Ovary (tissue), 9 donors: ENCODE measurements around the gene BICDL2. TPM values are rescaled to one million over a fixed set of nuclear protein-coding genes. Genes with fewer than 3 reads are reported as not detected.

Experiments
- DNase-seq, 5 donors: peaks; one replicate each; pipeline ENCODE4 v3.0.0-alpha.2; 2019 to 2020
- H3K27ac ChIP-seq, 2 donors: fragments of 200-600 bp; one replicate each; pipeline versions ENCODE4 v1.5.1 to v1.8.0; 2019 to 2022
- H3K27me3 ChIP-seq: fragments of 200-600 bp; one replicate; pipeline ENCODE4 v1.8.0; 2022
- H3K36me3 ChIP-seq: fragments of 200-600 bp; sonication (generic); one replicate; pipeline ENCODE4 v1.5.1; 2019
- H3K4me1 ChIP-seq: one replicate; pipeline ENCODE4 v1.8.1; 2013; ENCODE audit warnings: mild to moderate bottlenecking, moderate library complexity; ENCODE audit not compliant: insufficient read depth
- H3K4me3 ChIP-seq: fragments of 200-600 bp; sonication (generic); one replicate; pipeline ENCODE4 v1.5.1; 2017
- H3K9me3 ChIP-seq, 2 donors: fragments of 200-600 bp in 1 of 2; sonication (generic) in 1 of 2; one replicate each; pipeline versions ENCODE4 v1.5.1 to v1.8.1; 2013 to 2019; ENCODE audit warnings: mild to moderate bottlenecking in 1 of 2, moderate library complexity in 1 of 2
- EP300 ChIP-seq: sonication (generic); formaldehyde crosslinking; IDR thresholded peaks from one replicate; pipeline ENCODE4 v1.6.1; 2017; ENCODE audit warnings: antibody characterized with exemption
- POLR2A ChIP-seq: fragments of 450-650 bp; IDR thresholded peaks from one replicate; pipeline ENCODE4 v1.6.1; 2017; ENCODE audit warnings: antibody characterized with exemption, mild to moderate bottlenecking, moderate library complexity
- WGBS, 3 donors: extraction: QIAGEN DNeasy Blood & Tissue Kit in 1 of 3; methylation state at CpG; one replicate each; pipeline versions ENCODE4 v1.1.5 to v1.1.7; 2013 to 2017; 5-methylcytosine and 5-hydroxymethylcytosine counted together
- intact Hi-C, 4 donors: fragments of 100-400 bp; cut with DNase I; formaldehyde crosslinking; loops; one replicate each; pipeline versions ENCODE4 v1.11.0 to v1.15.1; 2022 to 2023
- polyA plus RNA-seq, 2 donors: library from polyadenylated mRNA; stranded (reverse); fragments of 200-250 nt in 1 of 2; fragments of 350-450 nt in 1 of 2; fragmentation: Illumina TruSeq in 1 of 2; extraction: RNeasy Lipid Tissue Mini Kit (QIAGEN cat#74804) in 1 of 2; gene quantifications; one replicate each; pipeline ENCODE4 v1.2.3, GENCODE V29; 2013 to 2014
- total RNA-seq, 7 donors: library from RNA; depleted of rRNA in 2 of 7; stranded (reverse); fragments of >200 nt in 2 of 7; fragmentation: NEBNext Ultra II Directional in 3 of 7; extraction: Animal tissue kit (Norgen Biotek cat#: 25700) in 3 of 7; gene quantifications; one replicate each; pipeline versions ENCODE4 v1.1.0 to v1.2.4, GENCODE V29; 2016 to 2023
- TF ChIP-seq, protein P1 (sequence below), 3 donors: fragments of 450-650 bp in 2 of 3; fragments of 200-600 bp in 1 of 3; IDR thresholded peaks; one replicate each; pipeline versions ENCODE4 v1.5.1 to v1.8.0; 2016 to 2022; ENCODE audit warnings: antibody characterized with exemption in 3 of 3, mild to moderate bottlenecking in 1 of 3
- donor health status: DM: no; HTN: no; CAD: no; lungs with moderate emphysema.
- donor health status: DM: no; HTN: no; CAD: no.
- donor health status: Bipolar disorder and iron deficiency.
- donor health status: DM: yes; HTN: yes; CAD: no.
- donor health status: DM: no; HTN: no; CAD: no.
- donor health status: DM: yes; HTN: yes; CAD: no.

Gene BICDL2
- total and polyA plus RNA-seq, 9 donors = 0.02 to 21.9 (median 1.3) TPM; not detected in 3

DNA sequence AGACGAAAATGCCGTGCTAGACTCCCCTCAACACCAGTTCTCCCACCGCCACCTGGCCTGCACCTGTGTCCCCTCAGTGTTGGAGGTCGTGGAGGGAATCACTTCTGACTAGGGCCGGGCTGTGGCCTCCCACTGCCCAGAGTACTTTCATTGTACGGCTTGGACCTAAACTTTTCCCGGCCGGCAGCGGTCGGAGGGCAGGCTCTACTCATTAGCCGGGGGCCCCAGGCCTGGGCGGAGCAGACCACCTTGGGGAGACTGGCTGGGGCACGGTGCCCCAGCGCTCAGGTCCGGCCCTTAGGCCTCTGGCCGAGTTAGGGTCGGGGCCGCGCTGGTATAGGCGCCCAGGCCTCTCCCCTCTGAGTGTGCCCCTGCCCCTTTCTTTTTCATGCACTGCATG, 19.4 kb downstream of the BICDL2 start:
- WGBS, 3 donors = 40 to 49% (median 41%) methylated on average over 17 to 20 of the region's 20 CpGs
- no peaks in the 10 kb centered on the region for H3K27me3 ChIP-seq
- H3K4me1 ChIP-seq = peaks cover 13% of the 10 kb centered on the region
- TF ChIP-seq POLR2A = no peak
- no peak for TF ChIP-seq EP300
- TF ChIP-seq, protein P1, sequence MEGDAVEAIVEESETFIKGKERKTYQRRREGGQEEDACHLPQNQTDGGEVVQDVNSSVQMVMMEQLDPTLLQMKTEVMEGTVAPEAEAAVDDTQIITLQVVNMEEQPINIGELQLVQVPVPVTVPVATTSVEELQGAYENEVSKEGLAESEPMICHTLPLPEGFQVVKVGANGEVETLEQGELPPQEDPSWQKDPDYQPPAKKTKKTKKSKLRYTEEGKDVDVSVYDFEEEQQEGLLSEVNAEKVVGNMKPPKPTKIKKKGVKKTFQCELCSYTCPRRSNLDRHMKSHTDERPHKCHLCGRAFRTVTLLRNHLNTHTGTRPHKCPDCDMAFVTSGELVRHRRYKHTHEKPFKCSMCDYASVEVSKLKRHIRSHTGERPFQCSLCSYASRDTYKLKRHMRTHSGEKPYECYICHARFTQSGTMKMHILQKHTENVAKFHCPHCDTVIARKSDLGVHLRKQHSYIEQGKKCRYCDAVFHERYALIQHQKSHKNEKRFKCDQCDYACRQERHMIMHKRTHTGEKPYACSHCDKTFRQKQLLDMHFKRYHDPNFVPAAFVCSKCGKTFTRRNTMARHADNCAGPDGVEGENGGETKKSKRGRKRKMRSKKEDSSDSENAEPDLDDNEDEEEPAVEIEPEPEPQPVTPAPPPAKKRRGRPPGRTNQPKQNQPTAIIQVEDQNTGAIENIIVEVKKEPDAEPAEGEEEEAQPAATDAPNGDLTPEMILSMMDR (IDR thresholded peaks at IDR 0.05) = no peak
- no peak for DNase-seq
- H3K9me3 ChIP-seq = no peaks in the 10 kb centered on the region
- H3K36me3 ChIP-seq = no peaks in the 10 kb centered on the region
- intact Hi-C loops = no loop called here
- no peak overlapping the region for H3K4me3 ChIP-seq
- H3K27ac ChIP-seq = no peak overlapping the region

DNA sequence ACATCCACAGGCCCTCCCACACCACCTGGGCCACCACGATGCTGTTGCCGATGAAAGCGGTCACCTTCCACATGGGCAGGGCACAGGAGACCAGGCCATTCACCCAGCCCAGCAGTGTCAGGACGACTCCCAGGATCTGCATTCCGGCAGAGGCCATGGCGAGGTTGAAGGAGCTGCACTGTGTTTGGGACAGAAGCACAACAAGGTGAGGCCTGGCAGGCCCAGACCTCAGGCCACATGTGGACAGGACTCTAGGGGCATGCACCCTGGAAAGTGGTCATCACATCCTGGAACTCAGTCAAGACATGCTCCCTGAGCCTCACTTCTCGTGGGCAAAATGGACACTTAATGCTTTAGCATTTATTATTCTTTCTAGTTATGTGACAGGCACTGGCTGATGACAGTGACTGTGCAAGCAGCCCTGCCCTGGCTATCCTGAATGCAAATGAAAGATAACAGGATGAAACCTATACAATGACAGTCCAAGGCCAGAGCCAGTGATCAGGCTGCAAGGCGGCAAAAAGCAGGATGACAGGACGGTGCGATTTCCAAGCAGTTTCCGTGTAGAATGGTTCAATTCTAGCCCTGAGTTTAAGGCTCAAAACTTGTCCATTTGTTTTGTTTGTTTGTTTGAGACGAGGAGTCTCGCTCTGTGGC, 20.8 kb downstream of the BICDL2 start:
- intact Hi-C loops = no loop called here
- H3K27ac ChIP-seq = no peak overlapping the region
- no peaks in the 10 kb centered on the region for H3K36me3 ChIP-seq
- no peaks in the 10 kb centered on the region for H3K9me3 ChIP-seq
- WGBS, 3 donors = 75 to 80% (median 76%) methylated on average over 13 of the region's 13 CpGs
- peaks cover 2% of the 10 kb centered on the region for H3K4me1 ChIP-seq
- TF ChIP-seq POLR2A (no peak), EP300 (no peak)
- TF ChIP-seq, protein P1 (IDR thresholded peaks at IDR 0.05) = no peak
- DNase-seq = no peak
- H3K27me3 ChIP-seq = no peaks in the 10 kb centered on the region
- no peak overlapping the region for H3K4me3 ChIP-seq

DNA sequence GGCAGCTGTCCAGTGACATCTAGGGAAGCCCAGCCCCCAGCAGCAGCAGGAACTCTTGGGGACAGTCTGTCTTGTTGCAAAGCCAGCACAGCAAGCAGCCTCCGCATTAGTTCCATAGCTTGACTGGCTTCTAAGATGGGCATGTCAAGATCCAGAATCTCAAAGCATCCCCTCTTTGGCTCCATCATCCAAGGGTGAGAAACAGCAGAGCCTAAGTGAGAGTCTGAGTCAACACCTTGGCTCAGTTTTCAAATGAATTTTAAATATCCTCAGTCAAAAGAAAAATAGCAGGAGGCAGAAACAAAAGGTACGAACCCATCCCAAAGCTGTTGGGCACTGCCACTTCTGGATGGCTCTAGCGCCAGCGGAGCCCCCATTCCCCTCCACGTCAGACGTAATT, 21.8 kb downstream of the BICDL2 start:
- no peak for DNase-seq

DNA sequence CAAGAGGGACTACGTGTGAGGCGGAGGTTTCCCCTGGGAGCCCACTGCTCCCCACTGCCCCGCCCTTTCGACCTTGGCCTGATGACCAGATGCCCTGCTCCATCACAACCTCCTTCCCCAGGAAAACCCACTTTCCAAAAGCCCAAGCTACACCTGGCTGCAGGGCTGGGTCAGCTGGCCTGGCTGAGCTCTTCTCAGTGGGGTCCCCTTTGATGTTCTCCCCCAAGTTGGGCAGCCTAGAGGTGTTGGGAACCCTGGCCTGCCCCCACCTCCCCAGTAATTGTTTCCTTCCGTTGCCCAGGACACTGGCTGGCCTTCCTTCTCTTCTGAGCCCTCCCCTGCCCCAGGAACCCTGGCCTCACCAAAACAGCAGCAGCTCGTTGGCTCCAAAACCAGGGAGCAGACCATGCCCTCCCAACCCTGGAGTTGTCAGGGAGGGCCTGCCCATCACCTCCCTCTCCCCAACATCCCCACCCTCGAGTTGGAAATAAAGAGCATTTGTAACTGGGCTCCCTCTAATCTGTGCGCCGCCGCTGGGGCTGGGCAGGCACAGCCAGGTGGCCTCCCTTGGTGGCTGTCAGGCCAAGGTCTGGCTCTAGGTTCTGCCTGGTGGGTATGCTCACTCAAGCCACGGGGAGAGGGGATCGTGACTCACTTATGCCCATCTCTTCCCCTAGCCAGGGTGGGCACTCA, 22.6 kb downstream of the BICDL2 start:
- no peaks in the 10 kb centered on the region for H3K27me3 ChIP-seq

More for the DNA sequence above, 21.8 kb downstream of the BICDL2 start:
- intact Hi-C loops = no loop called here
- H3K27me3 ChIP-seq = no peaks in the 10 kb centered on the region
- H3K4me1 ChIP-seq = peaks cover 1% of the 10 kb centered on the region
- no peak for TF ChIP-seq EP300
- TF ChIP-seq POLR2A = no peak
- TF ChIP-seq, protein P1 (IDR thresholded peaks at IDR 0.05) = no peak
- no peaks in the 10 kb centered on the region for H3K9me3 ChIP-seq
- WGBS, 3 donors = 86 to 89% (median 86%) methylated on average over 6 of the region's 6 CpGs
- H3K4me3 ChIP-seq = no peak overlapping the region
- H3K27ac ChIP-seq = no peak overlapping the region
- no peaks in the 10 kb centered on the region for H3K36me3 ChIP-seq

More for the DNA sequence above, 22.6 kb downstream of the BICDL2 start:
- Histone ChIP-seq H3K4me1 (no peaks in the 10 kb centered on the region), H3K4me3 (no peak overlapping the region), H3K9me3 (no peaks in the 10 kb centered on the region), H3K27ac (no peak overlapping the region), H3K36me3 (no peaks in the 10 kb centered on the region)
- no peak for DNase-seq
- intact Hi-C loops = no loop called here
- TF ChIP-seq POLR2A (no peak), EP300 (no peak)
- TF ChIP-seq, protein P1 (IDR thresholded peaks at IDR 0.05) = no peak
- WGBS, 3 donors = 44 to 55% (median 48%) methylated on average over 9 to 12 of the region's 12 CpGs
